AG09309 (cell line): Measurements from ENCODE around the gene PLA2G7.

Experiments
- DNase-seq: peaks from one replicate; pipeline ENCODE4 v3.0.0-alpha.2; 2010; ENCODE audit warnings: low read depth
- H3K4me3 ChIP-seq: 2 replicates; pipeline ENCODE4 v1.5.1; 2011; ENCODE audit warnings: mild to moderate bottlenecking, low read depth, low read length, moderate library complexity; ENCODE audit not compliant: control insufficient read depth
- CTCF ChIP-seq: IDR thresholded peaks from 2 replicates; pipeline ENCODE4 v1.5.1; 2011; ENCODE audit warnings: mild to moderate bottlenecking, low read depth, low read length, inconsistent platforms; ENCODE audit not compliant: insufficient read depth, control insufficient read depth; ENCODE audit errors: missing control alignments

Gene PLA2G7

GRCh38 chr6:46758960-46759753, 24.0 kb upstream of the PLA2G7 start:
- DNase-seq, result no peak
- no peak overlapping the region for H3K4me3 ChIP-seq
- no peak for TF ChIP-seq CTCF

GRCh38 chr6:46757214-46757596, 22.0 kb upstream of the PLA2G7 start:
- TF ChIP-seq CTCF, result no peak
- H3K4me3 ChIP-seq, result no peak overlapping the region
- no peak for DNase-seq

GRCh38 chr6:46756469-46757213, 21.5 kb upstream of the PLA2G7 start:
- no peak for DNase-seq
- TF ChIP-seq CTCF, result no peak
- H3K4me3 ChIP-seq, result no peak overlapping the region

- no peak for DNase-seq
- no peak overlapping the region for H3K4me3 ChIP-seq
- TF ChIP-seq CTCF, result no peak
Observed at GRCh38 chr6:46755865-46756264, 20.7 kb upstream of the PLA2G7 start.

GRCh38 chr6:46751658-46752057, 16.5 kb upstream of the PLA2G7 start:
- no peak overlapping the region for H3K4me3 ChIP-seq
- DNase-seq, result no peak
- TF ChIP-seq CTCF, result no peak

GRCh38 chr6:46749731-46750130, 14.6 kb upstream of the PLA2G7 start:
- H3K4me3 ChIP-seq, result no peak overlapping the region
- no peak for TF ChIP-seq CTCF
- no peak for DNase-seq
